Measurements from ENCODE around the gene USP12.
A peak's percentile ranks its signal among the peaks of the same experiment; 100 is the strongest.

Gene USP12

DNA sequence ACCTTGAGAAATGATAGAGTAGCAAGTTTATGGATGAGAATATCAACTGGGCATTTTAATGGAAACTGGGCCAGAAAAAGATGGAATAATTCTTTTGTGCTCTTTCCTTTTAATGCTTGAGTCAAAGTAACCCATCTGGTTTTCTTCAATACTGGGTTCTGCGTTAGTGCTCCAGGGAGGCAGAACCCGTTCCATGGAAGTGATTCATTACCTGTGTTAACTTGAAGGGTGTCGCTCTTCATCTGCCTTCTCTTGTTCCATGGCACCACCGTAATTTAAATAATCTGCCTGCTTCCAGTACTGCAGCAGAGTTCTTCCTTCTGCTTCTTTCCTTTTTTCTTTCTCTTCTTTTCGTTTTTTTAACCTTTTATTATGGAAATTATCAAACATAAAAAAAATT lies 14.7 kb upstream of the USP12 start:
- no peak for DNase-seq (ENCODE audit: low read depth, low spot score)

DNA sequence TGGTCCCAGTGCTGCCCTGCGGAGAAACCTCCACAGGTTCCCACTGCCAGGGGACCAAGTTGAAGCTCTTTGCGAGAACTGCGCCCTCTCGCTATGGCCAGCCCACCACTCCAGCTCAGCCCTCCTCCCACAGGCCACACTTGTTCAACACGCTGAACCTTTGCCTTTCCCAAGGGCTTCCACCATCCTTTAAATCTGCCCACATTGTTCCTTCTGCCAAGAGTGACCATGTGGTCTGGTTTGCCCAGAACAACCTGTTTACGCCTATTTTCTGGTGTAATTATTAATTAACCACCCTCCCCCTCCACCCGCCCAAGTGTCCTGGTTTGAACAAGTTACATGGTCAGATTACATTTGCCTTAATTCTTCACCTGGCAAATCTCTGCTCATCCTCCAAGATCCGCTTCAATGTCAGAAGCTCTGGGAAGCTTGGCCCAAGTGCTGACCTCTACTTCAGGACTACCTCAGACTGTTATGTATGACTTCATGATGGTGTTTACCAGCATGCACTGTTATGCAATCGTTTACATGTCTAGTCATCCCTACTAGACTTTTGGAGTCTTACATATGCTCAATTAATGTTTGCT lies 12.0 kb upstream of the USP12 start:
- H3K27ac ChIP-seq, result no peak overlapping the region
- DNase-seq (ENCODE audit: low read depth, low spot score), result no peak

More for the DNA sequence above, 14.7 kb upstream of the USP12 start:
- peak overlapping the region; percentile 26 for H3K27ac ChIP-seq

DNA sequence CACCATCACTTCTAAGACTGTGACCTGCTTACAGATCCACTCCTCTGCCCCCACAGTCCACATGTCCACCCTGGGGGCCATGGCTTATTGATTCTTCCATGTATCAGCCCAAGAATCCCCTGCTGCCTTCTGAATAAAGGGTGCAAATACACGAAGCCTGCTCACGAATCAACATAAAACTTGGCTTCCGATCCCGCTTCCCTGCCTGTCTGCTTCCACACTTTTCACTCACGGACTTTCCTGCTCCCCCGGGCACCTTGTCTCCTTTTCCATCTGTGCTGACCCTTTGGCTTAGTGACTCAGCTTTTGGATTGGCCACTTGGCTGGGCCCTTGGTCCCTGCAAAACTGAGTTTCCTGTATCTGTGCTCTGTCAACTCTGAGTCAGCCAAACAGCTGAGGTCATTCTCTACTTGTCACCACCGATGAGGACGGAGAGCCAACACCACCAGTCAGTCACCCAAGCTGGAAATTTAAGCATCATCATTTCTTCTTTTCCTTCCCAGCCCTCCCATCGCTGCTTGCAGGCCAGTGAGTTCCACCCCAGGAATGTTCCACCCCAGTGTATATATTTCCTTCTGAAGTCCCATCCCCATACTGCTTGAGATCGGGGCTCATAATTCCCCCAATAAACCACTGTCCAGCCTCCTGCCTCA lies 11.4 kb upstream of the USP12 start:
- no peak overlapping the region for H3K27ac ChIP-seq
- DNase-seq (ENCODE audit: low read depth, low spot score), result no peak

DNA sequence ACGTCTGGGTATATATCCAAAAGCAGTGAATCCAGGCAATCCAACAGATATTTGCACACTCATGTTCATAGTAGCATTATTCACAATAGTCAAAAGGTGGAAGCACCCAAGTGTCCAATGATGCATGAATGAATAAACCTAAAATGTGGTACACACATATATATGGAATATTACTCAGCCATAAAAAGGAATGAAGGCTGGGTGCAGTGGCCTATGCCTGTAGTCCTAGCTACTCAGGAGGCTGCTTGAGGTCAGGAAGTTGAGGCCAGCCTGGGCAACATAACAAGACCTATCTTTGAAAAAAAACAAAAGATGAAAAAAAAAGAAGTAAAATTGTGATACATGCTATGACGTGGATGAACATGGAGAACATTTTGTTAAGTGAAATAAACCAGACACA lies 10.4 kb upstream of the USP12 start:
- DNase-seq (ENCODE audit: low read depth, low spot score), result no peak
- no peak overlapping the region for H3K27ac ChIP-seq

DNA sequence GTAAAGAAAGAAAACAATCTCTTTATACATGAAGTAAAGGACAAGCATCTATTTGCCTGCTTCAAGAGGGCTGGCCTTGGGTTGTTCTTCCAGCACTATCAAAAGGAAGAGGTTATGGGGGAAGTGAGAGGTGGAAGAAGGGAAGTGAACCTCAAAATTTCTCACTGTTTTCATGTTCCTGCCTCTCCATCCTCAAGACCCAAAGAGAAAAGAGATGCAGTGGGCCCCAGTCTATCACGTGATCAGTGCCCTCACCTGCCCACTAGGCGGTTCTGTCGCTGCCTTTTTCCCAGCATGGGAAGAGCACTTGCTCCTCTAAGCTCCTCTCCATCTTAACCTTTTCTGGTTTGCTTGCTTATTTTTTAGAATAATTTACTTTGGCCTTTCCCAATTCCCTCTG lies 6.2 kb upstream of the USP12 start:
- no peak overlapping the region for H3K27ac ChIP-seq
- DNase-seq (ENCODE audit: low read depth, low spot score), result no peak

DNA sequence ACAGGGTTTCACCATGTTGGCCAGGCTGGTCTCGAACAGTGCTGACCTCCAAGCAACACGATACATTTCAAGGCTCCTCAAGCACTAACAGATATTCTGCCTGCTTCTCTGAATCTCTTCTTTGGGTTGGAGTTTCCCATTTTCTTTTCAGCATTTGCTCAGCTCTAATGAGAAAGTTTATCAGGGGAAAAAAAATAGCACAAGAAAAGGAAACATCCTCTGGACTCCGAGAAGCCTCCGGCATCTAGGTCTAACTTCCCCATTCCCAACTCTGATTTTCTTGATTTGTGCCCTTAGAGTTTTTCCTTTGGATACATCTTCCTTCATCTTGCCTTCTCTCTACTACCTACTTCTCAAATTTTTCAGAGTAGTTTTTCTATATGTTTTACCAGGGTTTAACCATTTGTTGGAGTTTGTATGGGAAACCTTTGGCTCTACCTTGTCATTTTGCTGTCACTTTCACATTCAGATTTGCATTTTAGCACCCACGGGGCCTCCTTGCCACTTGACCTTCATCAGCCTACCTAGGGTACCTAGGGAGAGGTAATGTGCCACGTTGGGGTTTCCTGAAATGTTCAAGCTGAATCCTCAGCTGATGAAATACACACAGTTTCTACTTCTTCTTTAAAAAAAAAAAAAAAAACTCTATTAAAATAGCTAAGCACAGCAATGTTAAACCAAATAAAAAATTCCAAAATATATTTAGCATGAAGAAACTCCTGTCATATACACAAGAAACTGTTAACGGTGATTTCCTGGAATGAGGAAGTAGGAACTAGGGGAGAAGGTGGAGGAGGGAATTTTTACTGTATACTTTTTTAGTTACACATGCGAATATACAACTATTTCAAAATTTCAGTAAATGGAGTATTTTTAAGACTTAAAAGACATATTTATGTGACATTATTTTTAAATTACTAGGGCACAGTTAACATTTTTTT lies 5.1 kb upstream of the USP12 start:
- no peak overlapping the region for H3K27ac ChIP-seq

DNA sequence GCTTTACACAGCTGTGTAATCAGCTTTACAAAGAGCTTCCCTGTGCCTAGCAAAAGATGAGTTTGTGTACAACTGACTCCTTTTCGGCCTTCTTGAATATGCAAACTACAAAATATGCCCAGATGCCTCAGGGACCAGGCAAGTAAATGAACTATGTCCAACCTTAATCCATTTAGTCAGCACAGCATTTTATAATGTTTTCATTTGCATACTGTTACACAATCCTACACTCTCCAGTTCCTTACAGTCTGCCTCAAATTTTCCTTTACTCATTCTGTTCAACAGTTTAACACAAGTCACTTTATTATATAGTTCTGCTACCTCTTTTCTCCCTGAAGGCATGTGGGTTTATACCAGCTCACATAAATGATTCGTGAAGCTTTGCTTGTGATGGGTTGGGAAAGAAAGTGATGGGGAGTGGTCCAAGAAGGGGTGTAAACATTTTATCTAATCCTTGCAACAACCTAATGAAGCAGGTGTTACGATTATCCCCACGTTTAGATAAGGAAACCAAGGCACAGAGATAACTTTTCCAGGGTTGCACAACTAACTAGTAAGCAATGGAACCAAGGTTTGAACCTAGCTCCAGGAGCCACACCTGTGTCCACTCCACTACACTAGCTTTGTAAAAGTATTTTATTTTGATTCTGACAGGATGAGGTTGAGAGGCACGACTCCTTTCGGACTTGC lies 3.3 kb upstream of the USP12 start:
- H3K27ac ChIP-seq, result no peak overlapping the region
- no peak for DNase-seq (ENCODE audit: low read depth, low spot score)

More for the DNA sequence above, 5.1 kb upstream of the USP12 start:
- no peak for DNase-seq (ENCODE audit: low read depth, low spot score)

DNA sequence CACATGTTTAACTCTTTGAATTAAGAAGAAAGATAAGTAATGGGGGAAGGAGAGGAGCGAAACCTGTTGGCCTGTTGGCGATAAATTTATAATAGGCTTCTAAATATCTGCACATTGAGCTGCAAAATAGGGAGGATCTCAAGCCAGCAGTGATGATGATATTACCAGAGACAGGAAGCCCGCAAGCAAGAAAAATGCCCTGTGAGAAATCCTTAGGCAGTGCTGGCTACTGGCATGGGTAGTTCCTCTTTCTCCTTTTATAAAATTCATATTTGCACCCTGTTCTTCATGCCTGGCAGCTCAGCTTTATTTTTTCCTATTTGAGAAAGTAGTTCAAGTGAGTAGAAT lies 858 bp upstream of the USP12 start:
- no peak for DNase-seq (ENCODE audit: low read depth, low spot score)
- H3K27ac ChIP-seq, result peak overlapping the region; percentile 86

DNA sequence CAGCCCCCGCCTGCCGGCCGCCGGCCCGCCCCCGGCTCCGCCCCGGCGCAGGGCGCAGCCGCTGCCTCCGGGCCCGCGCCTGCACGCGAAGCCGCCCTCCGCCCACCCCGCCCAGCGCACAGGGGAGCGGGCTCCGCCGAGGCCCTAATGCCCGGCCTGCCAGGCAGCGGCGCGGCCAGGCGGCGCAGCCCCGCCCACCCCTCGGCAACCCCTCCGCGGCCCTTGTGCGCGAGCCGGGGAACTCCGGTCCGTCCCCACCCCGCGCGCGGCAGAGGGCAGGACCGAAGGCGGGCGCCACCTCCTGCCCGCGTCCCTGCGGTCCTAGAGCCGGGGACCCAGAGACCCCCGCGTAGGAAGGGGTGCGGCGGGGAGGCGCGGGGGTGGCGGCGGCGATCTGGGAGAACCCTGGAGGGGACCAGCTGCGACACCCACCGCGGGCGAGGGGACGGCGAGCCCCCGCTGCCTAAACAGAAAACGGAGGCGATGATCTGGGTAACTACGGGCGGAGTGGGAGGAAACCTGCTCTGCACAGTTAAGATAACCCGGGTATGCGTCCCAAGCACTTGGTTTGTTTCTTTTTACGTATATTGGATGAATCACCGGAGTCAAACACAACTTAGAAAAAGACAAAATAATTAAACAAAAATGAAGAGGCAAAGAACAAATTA lies 350 bp upstream of the USP12 start:
- H3K27ac ChIP-seq, result peak overlapping the region; percentile 86
- DNase-seq (ENCODE audit: low read depth, low spot score), result peak; percentile 36

DNA sequence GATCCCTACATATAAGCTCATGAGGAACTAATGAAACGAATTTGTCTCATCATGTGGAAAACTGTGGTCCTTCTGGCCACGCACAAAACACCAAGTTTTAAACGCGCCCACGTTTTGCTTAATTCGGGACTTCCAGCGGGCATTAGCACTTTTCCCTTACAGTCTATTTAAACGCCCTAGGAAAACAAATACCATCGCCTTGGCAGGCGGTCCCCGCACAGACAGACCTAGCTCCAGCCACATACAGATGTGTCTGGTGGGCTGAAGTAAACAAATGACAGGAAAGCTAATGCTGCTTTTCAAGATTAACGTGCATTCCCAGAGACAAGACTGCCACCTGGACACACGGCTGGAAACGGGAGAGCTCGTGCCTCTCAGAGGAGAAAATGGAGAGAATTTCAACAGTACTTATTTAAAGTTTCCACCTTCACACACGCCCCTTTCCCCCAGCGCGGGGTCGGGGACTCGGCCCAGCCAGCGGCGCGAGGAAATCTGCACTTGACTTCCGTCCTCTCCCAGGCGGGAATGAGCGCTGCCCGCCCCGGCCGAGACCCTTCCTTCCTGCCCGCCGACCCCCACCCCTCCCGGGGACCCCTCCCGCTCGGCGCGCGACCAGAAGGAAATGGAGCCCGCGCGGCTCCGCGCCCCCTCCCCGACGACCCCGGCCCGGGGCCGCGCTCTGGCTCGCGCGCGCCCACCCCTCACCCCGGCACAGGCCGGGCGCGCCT lies 931 bp downstream of the USP12 start:
- DNase-seq (ENCODE audit: low read depth, low spot score), result no peak
- H3K27ac ChIP-seq, result peak overlapping the region; percentile 86

DNA sequence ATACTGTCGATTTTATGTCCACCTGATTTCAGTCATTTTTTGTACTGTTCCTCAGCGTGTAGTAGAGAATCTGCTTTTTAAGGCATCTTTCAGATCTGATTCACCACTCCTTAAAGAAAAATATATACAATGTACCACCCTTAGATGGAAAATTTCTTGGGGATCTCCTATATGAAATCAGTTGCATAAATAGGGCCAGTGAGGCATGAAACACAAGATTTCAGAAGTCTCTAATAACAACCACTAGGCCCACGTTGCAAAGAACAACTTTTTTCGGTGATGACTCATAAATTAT lies 1.4 kb downstream of the USP12 start:
- no peak for DNase-seq (ENCODE audit: low read depth, low spot score)
- peak overlapping the region; percentile 86 for H3K27ac ChIP-seq

DNA sequence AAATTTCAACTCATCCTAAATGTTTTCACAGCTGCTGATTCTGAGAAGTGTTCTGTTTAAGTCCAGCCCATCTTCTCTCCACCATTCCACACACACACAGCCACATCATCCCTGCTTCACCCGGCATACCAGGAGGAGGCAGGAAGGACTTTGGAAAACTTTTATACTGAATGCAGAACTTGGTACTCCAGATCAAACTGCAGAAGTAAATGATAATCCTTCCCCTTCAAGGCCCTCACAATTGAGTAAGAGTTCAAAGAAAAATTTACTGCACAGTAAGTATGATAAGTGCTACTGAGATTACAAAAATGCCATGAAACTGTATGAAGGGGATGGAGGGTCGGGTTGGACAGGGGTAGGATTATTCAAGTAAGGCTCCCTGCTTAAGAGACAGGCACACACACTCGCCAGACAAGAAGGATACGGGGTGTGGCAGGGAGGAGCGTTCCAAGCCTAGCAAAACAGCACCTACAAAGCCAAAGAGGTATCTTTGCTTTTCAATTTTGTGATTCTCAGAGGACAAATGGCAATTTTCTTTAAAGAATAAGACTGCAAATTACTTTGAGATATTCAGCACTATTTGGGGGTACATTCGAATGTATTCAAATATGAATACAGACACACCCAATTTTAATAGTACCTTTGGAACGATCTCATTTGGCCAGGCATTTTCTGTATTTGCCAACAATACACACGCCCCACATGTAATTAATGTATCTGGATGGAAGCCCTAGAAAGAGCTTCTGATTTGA lies 2.5 kb downstream of the USP12 start:
- no peak for DNase-seq (ENCODE audit: low read depth, low spot score)
- no peak overlapping the region for H3K27ac ChIP-seq

DNA sequence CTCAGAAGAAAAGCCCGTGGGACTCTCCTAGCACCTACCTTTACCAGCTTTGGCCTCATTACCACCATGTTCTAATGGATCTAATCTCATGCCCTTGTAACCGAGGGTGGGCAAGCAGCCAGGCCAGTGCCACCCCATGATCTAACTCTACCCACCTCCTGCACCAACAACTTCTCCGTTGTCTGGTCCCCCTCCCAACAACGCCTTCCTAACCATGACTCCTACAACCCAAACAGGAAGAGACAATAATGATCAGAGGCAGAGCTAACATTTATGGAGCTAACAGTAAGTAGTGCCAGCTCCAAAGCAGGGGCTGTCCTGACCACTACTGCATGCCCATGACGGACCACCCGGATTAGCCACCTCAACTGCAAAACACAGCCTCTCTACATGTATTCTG lies 3.5 kb downstream of the USP12 start:
- H3K27ac ChIP-seq, result no peak overlapping the region
- DNase-seq (ENCODE audit: low read depth, low spot score), result no peak

DNA sequence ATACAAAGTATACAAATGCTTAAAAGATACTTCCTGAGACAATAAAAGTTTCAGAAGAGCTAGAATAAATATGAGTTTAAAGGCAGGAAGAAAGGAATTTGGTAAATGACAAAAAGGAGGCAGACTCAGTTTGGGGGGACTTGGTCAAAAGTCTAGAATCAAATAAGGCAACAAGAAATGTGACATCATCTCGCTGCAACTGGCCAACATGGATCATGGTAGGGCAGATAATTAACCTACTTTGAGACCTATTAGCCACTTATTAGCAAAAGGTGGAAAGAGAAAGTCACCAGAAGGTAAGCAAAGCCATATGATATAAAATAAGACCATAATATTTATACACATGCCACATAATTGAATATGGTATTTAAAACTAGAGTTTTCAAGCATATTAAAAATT lies 5.3 kb downstream of the USP12 start:
- no peak for DNase-seq (ENCODE audit: low read depth, low spot score)
- H3K27ac ChIP-seq, result no peak overlapping the region

DNA sequence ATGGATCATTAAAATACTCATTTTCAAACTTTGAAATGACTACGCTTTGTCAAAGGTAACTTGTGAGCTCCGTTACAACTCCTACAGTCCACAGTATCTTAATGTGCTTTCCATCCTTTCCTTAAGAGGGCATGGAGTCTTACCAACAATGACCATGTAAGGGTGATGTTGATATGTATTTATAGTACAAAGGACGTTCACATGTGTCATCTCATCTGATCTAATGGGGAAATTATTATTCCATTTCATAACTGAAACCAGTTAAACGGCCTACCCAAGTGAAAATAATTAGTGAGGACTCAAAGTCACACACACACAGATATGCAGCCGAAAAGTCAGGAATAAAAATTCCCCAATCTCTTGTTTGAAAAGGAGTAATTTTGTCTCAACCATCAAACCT lies 9.6 kb downstream of the USP12 start:
- DNase-seq (ENCODE audit: low read depth, low spot score), result no peak
- no peak overlapping the region for H3K27ac ChIP-seq

DNA sequence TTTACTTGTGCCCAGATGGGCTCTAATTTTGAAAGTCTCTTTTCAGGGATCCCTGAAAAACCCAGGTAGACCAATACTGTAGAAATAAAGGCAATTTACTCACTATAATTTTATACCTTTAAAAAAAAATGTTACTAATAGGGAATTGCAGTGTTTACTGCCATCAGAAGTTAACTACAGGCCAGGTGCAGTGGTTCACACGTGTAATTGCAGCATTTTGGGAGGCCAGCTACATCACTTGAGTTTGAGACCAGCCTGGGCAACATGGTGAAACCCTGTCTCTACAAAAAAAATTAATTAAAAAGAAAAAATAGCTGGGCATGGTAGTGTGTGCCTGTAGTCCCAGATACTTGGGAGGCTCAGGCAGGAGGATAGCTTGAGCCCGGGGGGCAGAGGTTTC lies 10.2 kb downstream of the USP12 start:
- H3K27ac ChIP-seq, result no peak overlapping the region
- no peak for DNase-seq (ENCODE audit: low read depth, low spot score)

DNA sequence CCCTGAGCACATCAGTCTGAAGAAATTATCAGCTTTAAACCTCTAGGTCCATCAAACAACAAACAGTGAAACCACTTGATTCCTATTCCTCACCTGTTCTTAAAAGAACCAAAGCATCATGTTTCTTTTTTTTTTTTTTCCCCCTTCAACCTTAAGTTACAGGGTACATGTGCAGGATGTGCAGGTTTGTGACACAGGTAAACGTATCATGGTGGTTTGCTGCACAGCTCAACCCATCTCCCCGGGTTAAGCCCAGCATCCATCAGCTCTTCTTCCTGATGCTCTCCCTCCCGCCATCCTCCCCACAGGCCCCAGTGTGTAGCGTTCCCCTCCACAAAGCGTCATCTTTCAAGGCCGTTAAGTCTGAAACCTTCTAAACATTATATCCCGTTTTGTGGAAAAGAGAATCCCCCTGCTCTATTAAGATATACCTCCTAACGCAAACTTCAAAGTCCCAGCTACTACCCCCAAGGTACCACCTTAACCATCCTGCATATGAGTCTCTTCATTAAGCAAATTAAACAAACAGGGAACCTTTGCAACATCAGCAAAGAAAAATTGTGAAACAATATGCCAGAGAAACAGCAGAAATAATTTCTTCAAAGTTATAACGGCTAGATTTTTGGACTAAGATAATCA lies 10.8 kb downstream of the USP12 start:
- no peak overlapping the region for H3K27ac ChIP-seq
- DNase-seq (ENCODE audit: low read depth, low spot score), result no peak

DNA sequence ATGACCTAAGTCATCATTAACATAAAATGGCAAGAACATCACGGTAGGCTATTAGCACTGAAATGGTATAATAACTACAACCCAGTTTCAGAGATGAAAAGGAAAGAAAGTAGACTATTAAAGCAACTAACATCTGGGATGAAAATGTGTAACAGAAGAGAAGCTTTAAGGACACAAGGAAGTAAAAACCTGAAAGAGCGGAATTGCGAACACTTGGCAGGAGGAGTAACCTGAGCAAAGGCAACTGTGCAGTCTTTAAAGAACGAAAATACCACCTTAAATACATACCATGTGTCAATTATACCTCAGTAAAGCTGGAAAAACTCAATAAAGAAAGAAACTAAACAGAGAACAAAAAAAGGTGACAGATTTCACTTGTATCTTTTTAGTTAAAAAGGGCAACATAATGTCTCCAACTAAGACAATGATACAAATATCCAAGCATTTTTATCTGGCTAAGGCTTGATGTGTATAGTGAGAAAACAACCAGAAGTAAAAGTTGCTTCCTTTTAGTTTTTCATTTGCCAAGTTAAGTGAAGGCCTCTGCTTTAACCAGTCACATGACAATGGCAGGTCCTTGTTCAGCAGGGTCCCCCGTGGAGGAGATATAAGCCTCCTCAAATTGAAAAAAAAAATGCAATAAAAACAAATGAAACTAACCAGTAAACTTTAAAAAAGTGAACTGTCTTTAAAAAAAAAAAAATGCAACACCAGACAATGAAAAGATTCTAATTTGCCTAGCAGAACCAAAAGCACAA lies 11.6 kb downstream of the USP12 start:
- no peak for DNase-seq (ENCODE audit: low read depth, low spot score)
- no peak overlapping the region for H3K27ac ChIP-seq

Data from epithelial cell of prostate (primary cell).